D721Med (cell line): Measurements from ENCODE around the gene CHD2.

ENCODE experiments used
- DNase-seq: peaks from one replicate; pipeline ENCODE4 v3.0.0; 2011; ENCODE audit warnings: low spot score; ENCODE audit not compliant: insufficient read length
- FAIRE-seq: peaks from 2 replicates; lab custom pipeline; 2011; peaks lifted over from hg19 to GRCh38; lab: Jason Lieb, UNC
- CTCF ChIP-seq: IDR thresholded peaks from 2 replicates; pipeline ENCODE4 v1.5.1; 2012; ENCODE audit warnings: mild to moderate bottlenecking, control low read depth; ENCODE audit not compliant: insufficient read depth; ENCODE audit errors: missing control alignments

Gene CHD2

GRCh38 chr15:92952458-92952850 lies 52.3 kb downstream of the CHD2 start:
- TF ChIP-seq CTCF = no peak
- FAIRE-seq (no peak), DNase-seq (no peak)

GRCh38 chr15:92953566-92953965 lies 53.4 kb downstream of the CHD2 start:
- DNase-seq (no peak), FAIRE-seq (no peak)
- no peak for TF ChIP-seq CTCF

GRCh38 chr15:92954002-92954401 lies 53.9 kb downstream of the CHD2 start:
- FAIRE-seq = no peak
- no peak for TF ChIP-seq CTCF
- no peak for DNase-seq

- DNase-seq = no peak
- peak; percentile 22 for TF ChIP-seq CTCF
- no peak for FAIRE-seq
These were observed 54.5 kb downstream of the CHD2 start for GRCh38 chr15:92954578-92954977.

- FAIRE-seq = no peak
- no peak for DNase-seq
- no peak for TF ChIP-seq CTCF
These were observed 55.6 kb downstream of the CHD2 start for GRCh38 chr15:92955706-92956105.

- FAIRE-seq = no peak
- DNase-seq = no peak
- TF ChIP-seq CTCF = no peak
These were observed 58.0 kb downstream of the CHD2 start for GRCh38 chr15:92958105-92958504.

- no peak for TF ChIP-seq CTCF
- DNase-seq (no peak), FAIRE-seq (no peak)
These were observed 59.1 kb downstream of the CHD2 start for GRCh38 chr15:92959219-92959618.
